ENCODE results near the gene ACKR3.

ACKR3 gene

GRCh38 chr2:236570081-236570868, 650 bp downstream of the ACKR3 start:
- no peak for DNase-seq (ENCODE audit: low spot score)

DNA sequence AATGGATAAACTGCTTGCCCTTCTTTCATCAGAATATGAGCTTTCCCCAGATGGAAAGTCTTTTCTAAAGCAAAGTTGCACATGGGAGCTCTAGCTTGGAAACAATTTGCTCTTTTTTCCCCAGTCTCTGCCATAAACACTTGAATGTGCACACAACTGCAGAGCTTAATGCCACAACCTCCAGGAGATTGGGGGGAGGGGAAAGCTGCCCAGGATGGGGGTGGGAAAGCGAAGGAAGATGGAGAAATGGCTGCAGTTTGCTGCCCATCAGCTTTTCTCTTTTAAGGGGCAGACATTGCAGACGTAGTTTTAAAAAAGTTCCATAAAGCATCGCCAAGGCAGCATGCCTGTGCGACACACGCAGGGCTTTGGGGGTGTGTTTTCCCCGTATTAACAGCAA, 1.5 kb downstream of the ACKR3 start:
- DNase-seq (ENCODE audit: low spot score) = no peak

DNA sequence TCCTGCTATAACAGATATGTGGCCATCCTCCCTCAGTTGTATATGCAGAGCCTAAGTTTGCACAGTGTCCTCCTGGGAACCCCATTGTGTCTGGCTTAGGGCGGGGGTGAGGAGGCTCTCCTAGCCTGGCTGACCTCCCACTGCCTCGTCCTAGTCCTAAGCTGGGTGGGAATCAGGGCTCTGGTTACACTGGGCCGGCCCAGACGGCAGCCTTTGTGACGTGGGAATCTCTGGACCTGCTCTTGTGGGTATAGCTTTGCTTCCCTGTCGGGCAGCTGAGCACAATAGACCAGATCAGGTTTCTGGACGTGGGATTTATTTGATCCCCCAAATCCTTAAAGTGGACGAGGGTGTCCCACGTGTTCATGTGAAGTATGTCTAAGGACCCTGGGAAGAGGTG, 2.9 kb downstream of the ACKR3 start:
- no peak for DNase-seq (ENCODE audit: low spot score)

DNA sequence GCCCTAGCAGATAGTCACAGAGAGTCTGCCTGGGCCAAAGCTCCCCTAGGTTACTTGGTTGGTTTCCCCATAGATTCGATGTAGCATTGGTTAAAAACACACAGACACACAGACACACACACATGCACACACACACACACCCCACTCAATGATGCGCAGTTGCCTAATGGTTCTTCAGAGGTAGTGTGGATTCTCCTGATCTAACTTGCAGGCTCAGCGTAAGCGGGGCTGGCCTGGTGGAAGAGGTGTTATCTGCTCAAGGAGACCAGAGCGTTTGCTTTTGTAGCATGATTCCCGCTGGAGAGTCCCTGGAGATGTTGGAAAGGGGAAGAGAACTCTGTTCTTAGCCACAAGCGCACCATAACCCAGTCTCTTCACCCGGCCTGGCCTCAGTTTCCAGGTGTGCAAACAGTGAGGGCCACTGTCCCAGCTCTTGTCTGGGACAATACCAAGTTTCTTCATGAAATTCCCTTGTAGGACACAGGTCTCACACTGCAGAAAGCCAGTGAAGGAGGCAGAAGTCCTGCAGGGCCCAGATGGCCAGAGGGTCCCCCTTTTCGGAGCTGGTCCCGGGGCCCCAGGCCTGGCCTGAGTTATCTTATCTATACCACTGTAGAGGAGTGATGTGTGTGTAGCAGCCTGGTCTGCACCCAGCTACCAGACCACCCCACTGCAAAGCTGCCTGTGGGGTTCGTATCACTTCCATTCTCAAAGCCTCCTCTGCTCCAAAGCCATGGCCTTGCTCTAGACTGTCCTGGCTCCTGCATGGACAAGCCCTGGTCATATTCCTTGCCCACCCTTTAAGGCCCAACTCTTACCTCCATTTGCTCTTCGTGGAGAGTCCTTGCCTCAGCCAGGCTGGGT, 3.7 kb downstream of the ACKR3 start:
- DNase-seq (ENCODE audit: low spot score) = no peak

- DNase-seq (ENCODE audit: low spot score) = no peak
Observed at GRCh38 chr2:236574000-236574399, 4.4 kb downstream of the ACKR3 start.

DNA sequence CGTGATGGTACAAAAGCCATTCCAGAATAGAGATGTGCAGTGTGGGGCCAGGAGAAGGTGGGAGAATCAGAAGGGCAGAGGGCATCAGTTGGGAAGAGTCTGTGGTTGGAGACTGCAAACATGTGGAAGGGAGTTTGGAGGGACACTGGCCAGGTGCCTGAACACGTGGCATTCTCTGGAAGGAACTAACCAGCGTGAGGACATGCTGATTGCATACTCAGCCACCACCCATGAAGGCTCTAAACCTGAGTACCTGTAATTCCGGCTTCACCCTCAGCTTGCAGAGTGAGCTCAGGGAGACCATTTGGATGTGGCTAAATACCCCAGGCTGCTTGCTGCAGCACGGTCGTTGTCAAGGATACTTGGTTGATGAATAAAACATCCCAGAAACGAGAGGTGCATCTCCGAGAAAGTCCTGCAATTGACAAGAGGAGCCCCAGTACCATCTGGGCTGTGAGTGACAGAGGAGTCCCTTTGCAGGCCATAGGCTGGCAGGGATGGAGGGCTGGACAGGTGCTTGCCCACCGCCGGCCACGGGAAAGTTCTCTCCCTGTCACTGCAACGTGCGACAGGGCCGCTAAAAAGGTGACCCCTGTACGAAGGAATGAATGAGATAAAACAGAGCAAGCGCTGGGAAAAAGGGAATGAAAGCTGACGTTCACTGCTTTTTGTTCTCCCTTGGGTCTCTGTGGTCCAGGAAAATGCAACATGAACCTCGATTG, 5.0 kb downstream of the ACKR3 start:
- DNase-seq (ENCODE audit: low spot score) = no peak

GRCh38 chr2:236575510-236575909, 5.9 kb downstream of the ACKR3 start:
- no peak for DNase-seq (ENCODE audit: low spot score)

DNA sequence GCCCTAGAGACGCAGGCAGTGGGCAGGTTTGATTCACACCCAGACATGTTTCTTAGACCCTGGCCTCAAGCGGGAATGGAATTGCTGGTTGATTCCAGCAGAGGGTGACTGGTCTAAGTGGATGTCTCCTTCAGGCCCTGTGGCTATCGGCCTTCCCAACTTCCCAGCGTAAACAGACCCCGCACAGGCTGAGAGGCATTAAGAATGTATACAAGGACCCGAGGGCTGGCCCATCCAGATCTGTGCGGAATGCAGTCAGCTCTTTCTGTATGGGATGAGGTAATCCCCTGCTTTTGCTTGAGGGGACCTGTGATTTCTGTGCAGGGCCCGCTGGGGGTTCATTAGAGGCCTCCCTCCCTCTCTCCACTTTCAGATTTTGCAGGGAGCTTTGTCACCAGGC, 6.5 kb downstream of the ACKR3 start:
- no peak for DNase-seq (ENCODE audit: low spot score)

GRCh38 chr2:236576953-236577352, 7.3 kb downstream of the ACKR3 start:
- DNase-seq (ENCODE audit: low spot score) = no peak

- peak; percentile 62 for DNase-seq (ENCODE audit: low spot score)
Observed at GRCh38 chr2:236577481-236578410, 8.1 kb downstream of the ACKR3 start.

DNA sequence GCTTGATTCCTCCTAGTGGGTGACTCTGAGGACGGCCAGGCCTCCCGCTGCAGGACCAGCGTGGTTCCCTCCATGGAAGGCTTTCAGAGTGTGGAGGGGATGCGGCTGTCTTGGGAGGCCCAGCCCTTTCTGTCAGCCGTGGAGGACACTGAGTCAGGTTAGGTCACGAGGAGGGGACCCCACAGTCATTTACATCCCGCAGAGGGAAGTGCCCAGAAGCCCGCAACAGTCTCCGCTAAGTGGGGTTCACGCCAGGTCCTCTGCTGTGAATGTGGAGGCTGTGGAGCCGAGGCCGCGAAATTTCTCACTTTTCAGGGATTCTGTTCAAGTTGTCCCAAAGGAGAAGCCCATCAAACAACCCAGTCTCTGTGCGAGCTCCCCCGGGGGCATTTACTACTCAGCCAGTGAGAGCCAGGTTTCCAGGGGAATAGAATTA, 8.8 kb downstream of the ACKR3 start:
- no peak for DNase-seq (ENCODE audit: low spot score)

- no peak for DNase-seq (ENCODE audit: low spot score)
Observed at GRCh38 chr2:236579048-236579745, 9.6 kb downstream of the ACKR3 start.

DNA sequence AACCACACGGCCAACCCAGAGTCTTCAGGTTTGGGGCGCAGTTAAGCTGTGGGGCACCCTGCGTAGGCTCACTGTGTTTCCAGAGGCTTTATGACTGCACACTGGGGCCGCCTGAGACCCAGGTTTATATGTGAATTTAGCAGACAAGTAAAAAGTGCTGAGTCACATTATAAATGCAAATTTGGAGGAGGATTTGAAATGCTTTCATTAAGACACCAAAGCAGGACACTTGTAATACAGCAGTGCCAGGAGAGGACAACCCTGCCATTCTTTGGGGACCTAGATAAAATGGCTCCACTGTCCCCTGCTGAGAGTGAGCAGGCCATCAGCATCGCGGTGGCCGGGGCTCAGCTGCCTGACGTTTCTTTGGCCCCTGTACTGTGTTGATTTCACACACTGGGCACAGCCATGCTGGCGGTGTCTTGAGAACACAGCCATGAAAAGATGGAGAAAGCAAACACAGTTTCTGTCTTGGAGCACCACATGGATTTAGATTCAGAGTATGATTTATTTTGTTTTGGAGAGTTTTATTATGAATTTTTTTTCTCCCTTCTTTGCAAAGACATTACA, 10.2 kb downstream of the ACKR3 start:
- DNase-seq (ENCODE audit: low spot score) = peak; percentile 69

GRCh38 chr2:236580746-236581355, 11.2 kb downstream of the ACKR3 start:
- no peak for DNase-seq (ENCODE audit: low spot score)

DNA sequence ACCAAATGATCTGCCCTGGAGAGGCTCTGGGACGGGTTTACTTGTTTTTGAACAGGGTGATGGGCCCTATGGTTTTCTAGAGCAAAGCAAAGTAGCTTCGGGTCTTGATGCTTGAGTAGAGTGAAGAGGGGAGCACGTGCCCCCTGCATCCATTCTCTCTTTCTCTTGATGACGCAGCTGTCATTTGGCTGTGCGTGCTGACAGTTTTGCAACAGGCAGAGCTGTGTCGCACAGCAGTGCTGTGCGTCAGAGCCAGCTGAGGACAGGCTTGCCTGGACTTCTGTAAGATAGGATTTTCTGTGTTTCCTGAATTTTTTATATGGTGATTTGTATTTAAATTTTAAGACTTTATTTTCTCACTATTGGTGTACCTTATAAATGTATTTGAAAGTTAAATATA, 11.9 kb downstream of the ACKR3 start:
- DNase-seq (ENCODE audit: low spot score) = no peak

GRCh38 chr2:236582968-236583367, 13.3 kb downstream of the ACKR3 start:
- DNase-seq (ENCODE audit: low spot score) = no peak

GRCh38 chr2:236583621-236584203, 14.1 kb downstream of the ACKR3 start:
- no peak for DNase-seq (ENCODE audit: low spot score)

- DNase-seq (ENCODE audit: low spot score) = no peak
Observed at GRCh38 chr2:236584521-236585384, 15.1 kb downstream of the ACKR3 start.

GRCh38 chr2:236585966-236586365, 16.3 kb downstream of the ACKR3 start:
- DNase-seq (ENCODE audit: low spot score) = no peak

Measured in globus pallidus (tissue), 1 donor.